Panc1 (cell line): ENCODE results near the gene SLC38A1. TPM values are rescaled to one million over a fixed set of nuclear protein-coding genes. Genes with fewer than 3 reads are reported as not detected.

Experiments
- ATAC-seq: fragments of 200-7000 bp; cut with Tn5 transposase; 2 replicates; pipeline ENCODE4 v1.9.1; 2020; ENCODE audit warnings: mild to moderate bottlenecking, moderate library complexity
- BruUV-seq: library from RNA; stranded (reverse); fragments of 400-500 nt; replicated peaks from 2 replicates; lab custom pipeline; 2021; lab: Mats Ljungman, UMichigan
- CTCF ChIA-PET: fragments of 300-600 bp; sonication (Branson Sonifier 250); formaldehyde crosslinking; loops from one replicate; lab custom pipeline; 2022; ENCODE audit warnings: antibody characterized with exemption; lab: Charles Lee
- POLR2A ChIA-PET: fragments of 300-600 bp; sonication (Branson Sonifier 250); formaldehyde crosslinking; loops from one replicate; lab custom pipeline; 2022; ENCODE audit warnings: antibody characterized with exemption; lab: Charles Lee
- DNase-seq: peaks from one replicate; pipeline ENCODE4 v3.0.0-alpha.2; 2010; ENCODE audit warnings: low read depth, low spot score
- H3K27ac ChIP-seq: 2 replicates; pipeline ENCODE4 v1.5.1; 2011; ENCODE audit warnings: mild to moderate bottlenecking, low read length, inconsistent platforms
- H3K27me3 ChIP-seq: fragments of 200-500 bp; sonication (Bioruptor generic); 2 replicates; pipeline ENCODE4 v1.6.0; 2014; ENCODE audit warnings: low read length, inconsistent platforms; ENCODE audit not compliant: control insufficient read depth, insufficient read depth
- H3K36me3 ChIP-seq: fragments of 200-500 bp; sonication (Bioruptor generic); 2 replicates; pipeline ENCODE4 v1.5.1; 2014; ENCODE audit warnings: inconsistent platforms, mild to moderate bottlenecking, low read length, moderate library complexity; ENCODE audit not compliant: control insufficient read depth, insufficient read depth
- H3K4me1 ChIP-seq: 2 replicates; pipeline ENCODE4 v1.5.1; 2011; ENCODE audit warnings: inconsistent platforms, mild to moderate bottlenecking, low read length, moderate library complexity; ENCODE audit not compliant: control insufficient read depth, insufficient read depth
- H3K4me3 ChIP-seq, 2 experiments: 2 replicates each; pipeline ENCODE4 v1.5.1; 2011 to 2012; ENCODE audit warnings: low read depth in 2 of 2, low read length in 2 of 2, mild to moderate bottlenecking in 2 of 2, inconsistent platforms in 1 of 2, moderate library complexity in 1 of 2
- H3K9me3 ChIP-seq: fragments of 200-500 bp; sonication (Bioruptor generic); 2 replicates; pipeline ENCODE4 v1.5.1; 2014; ENCODE audit warnings: low read depth, mild to moderate bottlenecking, inconsistent platforms, low read length, moderate library complexity; ENCODE audit not compliant: control insufficient read depth, insufficient read depth
- POLR2AphosphoS5 ChIP-seq: IDR thresholded peaks from 2 replicates; pipeline ENCODE4 v1.6.1; 2012; ENCODE audit warnings: mild to moderate bottlenecking, low read depth, low read length, moderate library complexity
- SIN3A ChIP-seq: IDR thresholded peaks from 2 replicates; pipeline ENCODE4 v1.6.1; 2012; ENCODE audit warnings: low read depth, mild to moderate bottlenecking, low read length, moderate library complexity, borderline replicate concordance; ENCODE audit not compliant: insufficient read depth
- TCF7L2 ChIP-seq: IDR thresholded peaks from 2 replicates; pipeline ENCODE4 v1.6.1; 2011; ENCODE audit warnings: mild to moderate bottlenecking, low read depth, low read length, inconsistent platforms
- in situ Hi-C: cut with HindIII; loops from 2 replicates; pipeline ENCODE4 v1.10.0; 2016; ENCODE audit warnings: low sequenced_read_pairs, low pct_unique_long_range_greater_than_20kb
- intact Hi-C: fragments of 100-400 bp; cut with micrococcal nuclease; formaldehyde crosslinking; loops from one replicate; pipeline ENCODE4 v1.10.0; 2022; ENCODE audit not compliant: unreplicated experiment
- total RNA-seq: library from RNA; stranded (reverse); gene quantifications from one replicate; pipeline ENCODE4 v1.2.1, GENCODE V29; 2021; ENCODE audit not compliant: unreplicated experiment
- TF ChIP-seq, protein P1 (sequence below): fragments of 450-650 bp; IDR thresholded peaks from 2 replicates; pipeline ENCODE4 v1.5.1; 2017; ENCODE audit warnings: mild to moderate bottlenecking
- TF ChIP-seq, protein P2 (sequence below), 2 experiments: IDR thresholded peaks; 2 replicates each; pipeline ENCODE4 v1.6.1; 2011 to 2012; ENCODE audit warnings: low read depth in 2 of 2, control low read depth in 1 of 2, low read length in 1 of 2, mild to moderate bottlenecking in 1 of 2, moderate library complexity in 1 of 2; ENCODE audit not compliant: insufficient read depth in 1 of 2

Gene SLC38A1
- total RNA-seq, 1 experiment from 2014 or later: 127 TPM

DNA sequence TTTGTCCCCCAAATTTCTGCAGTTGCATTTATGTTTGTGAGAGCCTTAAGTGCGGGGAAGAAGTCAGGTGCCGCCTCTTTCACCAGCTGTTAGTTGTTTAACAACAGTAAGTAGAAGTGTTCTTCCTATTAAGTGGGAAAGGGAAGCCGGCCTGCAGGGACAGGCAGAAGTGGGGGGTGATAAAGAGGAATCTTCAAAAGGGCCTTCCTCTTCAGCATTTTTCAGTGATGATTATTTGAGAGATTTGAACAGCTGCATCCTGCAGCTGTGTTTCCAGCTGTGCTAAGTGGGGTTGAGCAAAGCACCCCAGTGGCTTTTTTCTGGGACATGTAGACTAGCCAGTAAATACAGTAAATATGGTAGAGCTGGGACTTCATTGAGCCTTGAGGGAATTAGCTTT is 32.1 kb upstream of the SLC38A1 start:
- ChIA-PET POLR2A (no interaction called here), CTCF (no interaction called here)
- Histone ChIP-seq H3K9me3 (peaks cover 3% of the 10 kb centered on the region), H3K27me3 (no peaks in the 10 kb centered on the region), H3K36me3 (no peaks in the 10 kb centered on the region), H3K27ac (no peak overlapping the region), H3K4me1 (no peaks in the 10 kb centered on the region), H3K4me3 (no peak overlapping the region)
- BruUV-seq: no TSS peak
- no peak for DNase-seq
- in situ Hi-C loops: no loop called here
- intact Hi-C loops: no loop called here
- no peak for ATAC-seq
- TF ChIP-seq SIN3A: no peak
- TF ChIP-seq POLR2AphosphoS5: no peak
- TF ChIP-seq, protein P1, sequence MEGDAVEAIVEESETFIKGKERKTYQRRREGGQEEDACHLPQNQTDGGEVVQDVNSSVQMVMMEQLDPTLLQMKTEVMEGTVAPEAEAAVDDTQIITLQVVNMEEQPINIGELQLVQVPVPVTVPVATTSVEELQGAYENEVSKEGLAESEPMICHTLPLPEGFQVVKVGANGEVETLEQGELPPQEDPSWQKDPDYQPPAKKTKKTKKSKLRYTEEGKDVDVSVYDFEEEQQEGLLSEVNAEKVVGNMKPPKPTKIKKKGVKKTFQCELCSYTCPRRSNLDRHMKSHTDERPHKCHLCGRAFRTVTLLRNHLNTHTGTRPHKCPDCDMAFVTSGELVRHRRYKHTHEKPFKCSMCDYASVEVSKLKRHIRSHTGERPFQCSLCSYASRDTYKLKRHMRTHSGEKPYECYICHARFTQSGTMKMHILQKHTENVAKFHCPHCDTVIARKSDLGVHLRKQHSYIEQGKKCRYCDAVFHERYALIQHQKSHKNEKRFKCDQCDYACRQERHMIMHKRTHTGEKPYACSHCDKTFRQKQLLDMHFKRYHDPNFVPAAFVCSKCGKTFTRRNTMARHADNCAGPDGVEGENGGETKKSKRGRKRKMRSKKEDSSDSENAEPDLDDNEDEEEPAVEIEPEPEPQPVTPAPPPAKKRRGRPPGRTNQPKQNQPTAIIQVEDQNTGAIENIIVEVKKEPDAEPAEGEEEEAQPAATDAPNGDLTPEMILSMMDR: no peak
- TF ChIP-seq, protein P2, sequence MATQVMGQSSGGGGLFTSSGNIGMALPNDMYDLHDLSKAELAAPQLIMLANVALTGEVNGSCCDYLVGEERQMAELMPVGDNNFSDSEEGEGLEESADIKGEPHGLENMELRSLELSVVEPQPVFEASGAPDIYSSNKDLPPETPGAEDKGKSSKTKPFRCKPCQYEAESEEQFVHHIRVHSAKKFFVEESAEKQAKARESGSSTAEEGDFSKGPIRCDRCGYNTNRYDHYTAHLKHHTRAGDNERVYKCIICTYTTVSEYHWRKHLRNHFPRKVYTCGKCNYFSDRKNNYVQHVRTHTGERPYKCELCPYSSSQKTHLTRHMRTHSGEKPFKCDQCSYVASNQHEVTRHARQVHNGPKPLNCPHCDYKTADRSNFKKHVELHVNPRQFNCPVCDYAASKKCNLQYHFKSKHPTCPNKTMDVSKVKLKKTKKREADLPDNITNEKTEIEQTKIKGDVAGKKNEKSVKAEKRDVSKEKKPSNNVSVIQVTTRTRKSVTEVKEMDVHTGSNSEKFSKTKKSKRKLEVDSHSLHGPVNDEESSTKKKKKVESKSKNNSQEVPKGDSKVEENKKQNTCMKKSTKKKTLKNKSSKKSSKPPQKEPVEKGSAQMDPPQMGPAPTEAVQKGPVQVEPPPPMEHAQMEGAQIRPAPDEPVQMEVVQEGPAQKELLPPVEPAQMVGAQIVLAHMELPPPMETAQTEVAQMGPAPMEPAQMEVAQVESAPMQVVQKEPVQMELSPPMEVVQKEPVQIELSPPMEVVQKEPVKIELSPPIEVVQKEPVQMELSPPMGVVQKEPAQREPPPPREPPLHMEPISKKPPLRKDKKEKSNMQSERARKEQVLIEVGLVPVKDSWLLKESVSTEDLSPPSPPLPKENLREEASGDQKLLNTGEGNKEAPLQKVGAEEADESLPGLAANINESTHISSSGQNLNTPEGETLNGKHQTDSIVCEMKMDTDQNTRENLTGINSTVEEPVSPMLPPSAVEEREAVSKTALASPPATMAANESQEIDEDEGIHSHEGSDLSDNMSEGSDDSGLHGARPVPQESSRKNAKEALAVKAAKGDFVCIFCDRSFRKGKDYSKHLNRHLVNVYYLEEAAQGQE (IDR thresholded peaks at IDR 0.05; ENCODE audit: insufficient read depth in 1 of 2, low read depth in 2 of 2, low read length in 1 of 2): no peak
- no peak for TF ChIP-seq TCF7L2

DNA sequence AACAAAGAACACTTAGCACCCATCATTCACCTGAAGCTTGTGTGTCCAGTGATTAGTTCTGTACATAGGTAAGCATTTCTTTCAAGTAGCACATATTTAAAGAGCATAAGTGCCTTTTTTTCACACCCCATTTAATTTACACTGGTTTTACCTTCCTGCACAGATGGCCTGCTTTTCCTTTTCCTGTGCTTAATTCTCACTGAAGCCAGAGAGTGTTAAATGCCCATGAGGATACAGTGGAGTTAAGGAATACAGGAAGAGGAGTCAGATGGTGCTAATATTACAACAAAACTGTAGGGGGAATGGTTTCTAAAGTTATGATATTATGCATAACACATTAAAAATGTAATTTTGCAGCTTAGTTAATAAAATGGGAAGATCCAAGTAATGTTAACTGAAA is 31.0 kb upstream of the SLC38A1 start:
- Histone ChIP-seq H3K9me3 (no peaks in the 10 kb centered on the region), H3K36me3 (no peaks in the 10 kb centered on the region), H3K27ac (no peak overlapping the region), H3K27me3 (no peaks in the 10 kb centered on the region), H3K4me3 (no peak overlapping the region), H3K4me1 (no peaks in the 10 kb centered on the region)
- ATAC-seq (no peak), DNase-seq (no peak)
- in situ Hi-C loops (no loop called here), intact Hi-C loops (no loop called here)
- TF ChIP-seq POLR2AphosphoS5: no peak
- TF ChIP-seq SIN3A: no peak
- TF ChIP-seq, protein P2 (IDR thresholded peaks at IDR 0.05; ENCODE audit: insufficient read depth in 1 of 2, low read depth in 2 of 2, low read length in 1 of 2): no peak
- TF ChIP-seq, protein P1: no peak
- TF ChIP-seq TCF7L2: no peak
- POLR2A ChIA-PET: interaction anchor here (1.0 kb wide), 1 partner anchor 14 kb away, joined by 3 read pairs; no protein-coding TSS in a partner anchor
- CTCF ChIA-PET: interaction anchor here (0.9 kb wide), 1 partner anchor 175 kb away, joined by 3 read pairs; no protein-coding TSS in a partner anchor
- BruUV-seq: no TSS peak
